A673 (cell line): Measurements from ENCODE around the gene IMPG1. TPM values are rescaled to one million over a fixed set of nuclear protein-coding genes. Genes with fewer than 3 reads are reported as not detected.

Experiments used
- BruUV-seq: library from RNA; stranded (reverse); fragments of 400-500 nt; replicated peaks from 2 replicates; lab custom pipeline; 2021; lab: Mats Ljungman, UMichigan
- CTCF ChIA-PET: fragments of 300-600 bp; sonication (Branson Sonifier 250); formaldehyde crosslinking; loops from one replicate; lab custom pipeline; 2022; ENCODE audit warnings: antibody characterized with exemption; lab: Charles Lee
- POLR2A ChIA-PET: fragments of 300-600 bp; sonication (Branson Sonifier 250); formaldehyde crosslinking; loops from one replicate; lab custom pipeline; 2022; ENCODE audit warnings: antibody characterized with exemption; ENCODE audit not compliant: low non-redundant PET; lab: Charles Lee
- DNase-seq: peaks from one replicate; pipeline ENCODE4 v3.0.0-alpha.2; 2015; ENCODE audit warnings: low spot score
- H3K27ac ChIP-seq: fragments of 200-600 bp; sonication (generic); 2 replicates; pipeline ENCODE4 v1.5.1; 2016; ENCODE audit warnings: mixed run types, low read depth, mild to moderate bottlenecking, mixed read lengths, antibody characterized with exemption, low read length; ENCODE audit not compliant: poor library complexity, severe bottlenecking
- H3K27me3 ChIP-seq: fragments of 200-600 bp; sonication (generic); replicated peaks from 2 replicates; pipeline ENCODE4 v1.6.1; 2017; ENCODE audit warnings: mixed run types, low read depth, mild to moderate bottlenecking, mixed read lengths, antibody characterized with exemption, low read length; ENCODE audit not compliant: insufficient read depth, poor library complexity
- H3K36me3 ChIP-seq: fragments of 200-600 bp; sonication (generic); 2 replicates; pipeline ENCODE4 v1.6.1; 2016; ENCODE audit warnings: mixed run types, mild to moderate bottlenecking, mixed read lengths, antibody characterized with exemption, low read length; ENCODE audit not compliant: insufficient read depth, poor library complexity, severe bottlenecking
- H3K4me1 ChIP-seq: fragments of 200-600 bp; sonication (generic); 2 replicates; pipeline ENCODE4 v1.6.1; 2017; ENCODE audit warnings: mixed run types, mild to moderate bottlenecking, mixed read lengths, antibody characterized with exemption, low read length; ENCODE audit not compliant: insufficient read depth, poor library complexity, severe bottlenecking
- H3K4me3 ChIP-seq: fragments of 200-600 bp; sonication (generic); 2 replicates; pipeline ENCODE4 v1.5.1; 2016; ENCODE audit warnings: low read depth, mixed run types, mild to moderate bottlenecking, mixed read lengths, low read length; ENCODE audit not compliant: poor library complexity, severe bottlenecking
- H3K9me3 ChIP-seq: fragments of 200-600 bp; sonication (generic); 2 replicates; pipeline ENCODE4 v1.6.1; 2016; ENCODE audit warnings: mixed run types, low read depth, mild to moderate bottlenecking, mixed read lengths, antibody characterized with exemption, low read length; ENCODE audit not compliant: poor library complexity, severe bottlenecking
- CTCF ChIP-seq: fragments of 300-800, 200-600 bp; sonication (generic); conservative IDR thresholded peaks from 2 replicates; pipeline ENCODE4 v1.5.1; 2017; ENCODE audit warnings: low read depth, mild to moderate bottlenecking, antibody characterized with exemption, low read length, moderate library complexity, mixed read lengths
- EZH2 ChIP-seq: fragments of 200-600 bp; sonication (generic); IDR thresholded peaks from 2 replicates; pipeline ENCODE4 v1.6.1; 2017; ENCODE audit warnings: borderline replicate concordance, low read depth, mild to moderate bottlenecking, mixed read lengths, antibody characterized with exemption, low read length; ENCODE audit not compliant: poor library complexity, severe bottlenecking
- intact Hi-C: fragments of 100-400 bp; cut with micrococcal nuclease; formaldehyde crosslinking; loops from one replicate; pipeline ENCODE4 v1.10.0; 2022; ENCODE audit not compliant: unreplicated experiment
- total RNA-seq: library from RNA; stranded (reverse); gene quantifications from 2 replicates; pipeline ENCODE4 v1.2.3, GENCODE V29; 2021

The IMPG1 gene
- total RNA-seq, 1 experiment from 2014 or later: not detected

GRCh38 chr6:75947935-75948334 lies 124.5 kb downstream of the IMPG1 start:
- intact Hi-C loops: no loop called here
- H3K4me1 ChIP-seq: no peaks in the 10 kb centered on the region
- H3K27ac ChIP-seq: no peak overlapping the region
- no peak for DNase-seq
- BruUV-seq: no TSS peak
- no peaks in the 10 kb centered on the region for H3K36me3 ChIP-seq
- peaks cover 11% of the 10 kb centered on the region for H3K27me3 ChIP-seq
- ChIA-PET POLR2A (no interaction called here), CTCF (no interaction called here)
- no peak for TF ChIP-seq EZH2
- no peak for TF ChIP-seq CTCF
- H3K4me3 ChIP-seq: no peak overlapping the region
- no peaks in the 10 kb centered on the region for H3K9me3 ChIP-seq

- BruUV-seq: no TSS peak
- H3K4me3 ChIP-seq: no peak overlapping the region
Observed at GRCh38 chr6:75946146-75946831, 126.2 kb downstream of the IMPG1 start.

GRCh38 chr6:75943381-75943780 lies 129.1 kb downstream of the IMPG1 start:
- Histone ChIP-seq H3K4me3 (no peak overlapping the region), H3K9me3 (no peaks in the 10 kb centered on the region), H3K4me1 (no peaks in the 10 kb centered on the region), H3K27me3 (peaks cover 11% of the 10 kb centered on the region), H3K36me3 (no peaks in the 10 kb centered on the region), H3K27ac (no peak overlapping the region)
- DNase-seq: no peak
- ChIA-PET POLR2A (no interaction called here), CTCF (no interaction called here)
- TF ChIP-seq CTCF: no peak
- intact Hi-C loops: no loop called here
- BruUV-seq: no TSS peak

More at GRCh38 chr6:75946146-75946831, 126.2 kb downstream of the IMPG1 start:
- ChIA-PET POLR2A (no interaction called here), CTCF (interaction anchor here (1.0 kb wide), 1 partner anchor 11 kb away, joined by 3 read pairs; no protein-coding TSS in a partner anchor)
- peaks cover 11% of the 10 kb centered on the region for H3K27me3 ChIP-seq
- H3K36me3 ChIP-seq: no peaks in the 10 kb centered on the region
- no peaks in the 10 kb centered on the region for H3K4me1 ChIP-seq
- no peak overlapping the region for H3K27ac ChIP-seq
- intact Hi-C loops: no loop called here
- no peak for DNase-seq
- TF ChIP-seq EZH2: no peak
- TF ChIP-seq CTCF: no peak
- no peaks in the 10 kb centered on the region for H3K9me3 ChIP-seq
